GM18858 (cell line): ENCODE results near the gene ULBP1.
"Not testable (repeated sequence)": the region's sequence is repeated elsewhere in the genome, so short reads cannot be mapped to it uniquely, and the experiment has no call there.

Source experiments
- ATAC-seq: cut with Tn5 transposase; IDR thresholded peaks from one replicate; pipeline ENCODE4 v1.9.1; 2021; ENCODE audit not compliant: unreplicated experiment

ULBP1 gene

GRCh38 chr6:149933036-149933435, 30.7 kb upstream of the ULBP1 start:
- no peak for ATAC-seq

DNA sequence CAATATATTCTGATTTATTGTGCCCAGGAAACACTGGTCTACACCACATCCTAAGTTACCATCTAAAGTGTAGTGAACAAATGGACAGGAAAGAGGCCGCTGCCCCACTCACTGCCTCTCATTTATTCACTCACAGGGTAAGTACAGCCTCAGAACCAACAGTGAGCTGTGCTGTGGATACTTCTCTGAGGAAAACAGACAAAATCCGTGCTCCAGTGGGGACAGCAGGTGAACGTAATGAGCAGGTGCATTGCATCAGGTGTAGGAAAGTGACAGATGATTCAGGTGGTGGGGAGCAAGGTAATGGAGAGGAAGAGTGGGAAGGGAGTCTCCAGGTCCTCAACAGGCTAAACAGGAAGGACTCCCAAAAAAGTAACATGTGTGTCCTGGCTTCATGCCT, 30.3 kb upstream of the ULBP1 start:
- no peak for ATAC-seq

DNA sequence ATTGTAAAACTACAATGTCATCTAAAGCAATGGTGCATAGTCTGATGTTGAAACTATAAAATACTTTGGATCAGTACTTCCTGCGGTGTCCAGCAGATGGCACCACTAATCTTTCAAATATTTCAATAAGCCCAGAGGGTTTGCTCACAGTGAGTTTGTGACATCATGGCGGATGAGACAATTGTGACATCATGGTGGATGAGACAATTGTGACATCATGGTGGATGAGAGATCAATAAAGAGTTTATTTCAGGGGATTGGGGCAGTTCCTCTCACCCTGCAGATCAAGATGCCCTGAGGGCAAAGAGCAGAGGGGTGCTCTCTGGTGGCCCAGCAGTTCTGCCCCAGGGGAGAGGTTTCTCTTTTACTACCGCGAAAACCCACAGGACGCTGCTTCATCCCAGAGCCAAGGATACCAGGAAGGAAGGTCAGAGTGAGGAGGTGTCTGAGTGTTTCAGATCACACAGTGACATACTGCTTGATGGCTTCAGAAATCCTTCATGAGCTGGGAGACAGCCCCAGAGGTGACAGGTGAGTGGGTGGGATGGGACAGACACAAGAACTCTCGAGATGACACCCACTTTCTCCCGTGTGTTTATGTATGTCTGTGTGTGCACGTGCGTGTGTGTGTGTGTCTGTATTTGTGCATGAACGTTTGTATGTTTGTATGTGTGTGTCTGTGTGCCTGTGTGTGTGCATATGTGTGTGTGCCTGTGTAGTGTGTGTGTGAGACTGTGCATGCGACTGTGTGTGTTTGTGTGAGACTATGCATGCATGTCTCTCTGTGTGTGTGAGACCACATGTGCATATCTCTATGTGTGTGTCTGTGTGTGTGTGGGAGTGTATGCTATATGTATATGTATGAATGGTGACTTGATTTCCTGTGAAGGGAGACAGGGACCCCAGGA, 29.2 kb upstream of the ULBP1 start:
- no peak for ATAC-seq

DNA sequence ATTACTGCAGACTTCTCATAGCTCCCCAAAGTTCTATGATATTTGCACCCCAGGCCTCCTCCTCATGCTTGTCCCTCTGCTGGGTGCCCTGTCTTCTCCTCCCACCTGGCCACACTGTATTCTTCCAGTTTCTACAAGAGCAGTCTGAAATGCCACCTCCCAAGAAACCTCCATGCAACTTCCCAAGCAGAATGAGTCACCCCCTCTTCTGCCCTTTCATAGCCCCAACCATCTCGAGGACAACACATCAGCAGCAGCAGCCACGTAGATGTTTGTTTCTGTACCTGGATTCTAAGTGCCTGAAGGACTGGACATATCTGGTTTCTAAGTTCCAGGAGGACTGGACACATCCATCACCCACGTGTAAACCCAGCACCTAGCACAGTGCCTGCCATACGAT, 28.5 kb upstream of the ULBP1 start:
- no peak for ATAC-seq

DNA sequence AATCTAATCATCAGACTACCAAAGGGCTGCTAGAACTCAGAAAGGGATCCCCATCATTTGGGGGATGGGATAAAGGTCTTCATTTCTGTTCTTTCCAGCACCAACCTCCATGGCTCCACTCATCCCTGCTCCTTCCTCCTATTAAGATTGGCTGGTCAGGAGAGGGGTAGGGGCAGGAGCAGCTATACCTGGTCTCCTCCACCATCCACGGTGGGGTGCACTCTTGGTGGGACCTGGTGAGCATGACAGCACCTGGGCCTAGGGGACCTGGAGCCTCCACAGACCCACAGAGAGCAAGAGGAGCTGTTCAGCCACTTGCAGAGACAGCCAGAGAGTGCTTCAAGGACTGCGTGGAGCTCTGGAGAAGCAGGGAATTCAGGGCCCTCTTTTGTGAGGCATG, 28.1 kb upstream of the ULBP1 start:
- no peak for ATAC-seq

DNA sequence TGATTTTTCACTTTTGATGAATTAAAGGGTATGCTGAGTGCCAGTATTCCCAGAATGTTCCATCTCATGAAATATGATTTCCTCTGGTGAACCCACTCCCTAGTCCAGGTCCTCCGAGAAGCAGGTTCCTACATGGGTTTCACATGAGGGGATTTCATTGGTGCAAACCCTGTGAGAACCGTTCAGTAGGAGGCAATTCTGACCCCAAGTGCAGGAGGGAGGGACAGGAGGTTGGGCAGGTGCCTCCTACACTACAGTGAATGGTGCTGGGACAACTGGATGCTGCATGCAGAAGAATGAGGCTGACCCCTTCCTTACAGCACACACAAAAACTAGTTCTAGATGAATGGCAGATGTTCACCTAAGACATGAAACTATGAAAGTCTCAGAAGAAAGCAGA, 27.0 kb upstream of the ULBP1 start:
- no peak for ATAC-seq

GRCh38 chr6:149938013-149938570, 25.7 kb upstream of the ULBP1 start:
- ATAC-seq = not testable (repeated sequence)

DNA sequence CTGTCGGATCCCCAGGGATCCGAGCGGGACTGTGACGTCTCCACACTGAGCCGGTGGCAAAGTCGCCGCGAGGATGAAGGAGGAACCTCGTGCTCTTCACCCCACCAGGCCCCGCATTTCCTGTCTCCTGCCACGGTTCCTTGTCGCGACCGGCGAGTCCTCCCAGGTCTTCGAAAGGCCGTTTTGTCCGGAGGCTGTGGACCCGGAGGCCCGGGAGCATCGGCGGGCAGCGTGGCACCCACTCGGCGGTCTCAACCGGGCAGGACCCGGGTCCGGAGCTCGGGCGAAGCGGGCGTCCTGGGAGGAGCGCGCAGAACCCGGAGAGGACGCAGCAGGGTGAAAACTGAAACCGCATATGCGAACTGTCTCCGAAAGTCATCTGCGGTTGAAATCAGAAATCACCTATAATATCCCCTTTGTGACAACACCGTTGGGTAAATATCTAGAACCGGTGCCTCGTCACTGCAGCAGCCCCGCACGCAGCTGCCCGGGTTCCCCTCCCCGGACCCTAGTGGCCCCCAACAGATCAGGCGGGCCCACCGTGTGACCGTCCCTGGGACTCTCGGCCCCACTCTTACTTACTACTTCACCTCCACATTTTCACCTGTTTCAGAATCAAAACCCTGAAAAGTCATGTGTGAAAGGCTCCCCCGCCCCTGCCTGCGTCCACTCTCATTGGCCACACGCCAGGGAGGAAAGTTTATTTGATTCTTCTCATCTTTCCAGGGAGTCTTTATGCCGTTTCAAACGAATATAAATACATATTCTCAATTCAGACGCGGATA, 25.0 kb upstream of the ULBP1 start:
- ATAC-seq = peak; percentile 76

DNA sequence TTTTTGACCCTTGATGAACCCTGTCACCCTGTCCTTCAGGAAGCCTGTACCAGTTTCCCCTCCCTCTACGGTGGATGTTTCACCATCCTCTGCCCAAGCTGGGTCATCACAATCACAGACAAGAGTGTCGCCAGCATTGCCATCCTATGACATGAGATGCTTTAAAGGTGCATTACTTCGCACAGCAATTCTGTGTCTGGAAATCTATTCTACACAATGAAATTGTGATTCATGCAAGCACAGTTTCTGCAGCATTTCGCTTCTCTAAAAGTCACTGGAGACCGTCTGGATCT, 24.4 kb upstream of the ULBP1 start:
- ATAC-seq = no peak

GRCh38 chr6:149939909-149940671, 23.7 kb upstream of the ULBP1 start:
- no peak for ATAC-seq

- ATAC-seq = no peak
These were observed 23.1 kb upstream of the ULBP1 start for GRCh38 chr6:149940672-149940982.

GRCh38 chr6:149941583-149942460, 21.9 kb upstream of the ULBP1 start, which contains the start of gene ULBP2:
Gene ULBP2, plus strand, starts transcription at chr6:149942014. Its CDS starts 59 bp downstream, at chr6:149942073.
- no peak for ATAC-seq

- no peak for ATAC-seq
These were observed 21.3 kb upstream of the ULBP1 start for GRCh38 chr6:149942461-149942829.

GRCh38 chr6:149943321-149943720, 20.4 kb upstream of the ULBP1 start:
- not testable (repeated sequence) for ATAC-seq

- ATAC-seq = not testable (repeated sequence)
These were observed 18.5 kb upstream of the ULBP1 start for GRCh38 chr6:149945276-149945675.

- ATAC-seq = not testable (repeated sequence)
These were observed 17.1 kb upstream of the ULBP1 start for GRCh38 chr6:149946631-149947030.

GRCh38 chr6:149947533-149947932, 16.2 kb upstream of the ULBP1 start:
- not testable (repeated sequence) for ATAC-seq

DNA sequence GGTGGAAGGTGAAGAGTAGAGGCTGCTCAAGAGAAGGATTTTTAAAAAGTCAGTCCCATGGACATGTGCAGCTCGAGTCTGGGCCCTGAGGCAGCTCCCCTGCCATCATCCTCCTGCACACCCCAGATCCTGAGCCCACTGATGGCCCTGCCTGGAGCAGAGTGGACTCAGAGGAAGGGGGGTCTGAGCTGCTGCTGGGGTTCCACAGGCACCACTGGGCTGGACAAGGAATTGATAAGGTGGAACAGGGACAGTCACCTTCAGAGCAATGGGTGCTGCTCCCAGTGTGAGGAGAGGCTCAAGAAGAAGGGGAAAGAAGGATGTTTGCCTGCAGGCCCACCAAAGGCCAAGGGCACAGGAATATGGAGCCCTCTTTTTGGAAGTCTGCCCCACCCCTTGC, 15.7 kb upstream of the ULBP1 start:
- ATAC-seq = no peak

GRCh38 chr6:149948616-149949015, 15.1 kb upstream of the ULBP1 start:
- ATAC-seq = no peak

DNA sequence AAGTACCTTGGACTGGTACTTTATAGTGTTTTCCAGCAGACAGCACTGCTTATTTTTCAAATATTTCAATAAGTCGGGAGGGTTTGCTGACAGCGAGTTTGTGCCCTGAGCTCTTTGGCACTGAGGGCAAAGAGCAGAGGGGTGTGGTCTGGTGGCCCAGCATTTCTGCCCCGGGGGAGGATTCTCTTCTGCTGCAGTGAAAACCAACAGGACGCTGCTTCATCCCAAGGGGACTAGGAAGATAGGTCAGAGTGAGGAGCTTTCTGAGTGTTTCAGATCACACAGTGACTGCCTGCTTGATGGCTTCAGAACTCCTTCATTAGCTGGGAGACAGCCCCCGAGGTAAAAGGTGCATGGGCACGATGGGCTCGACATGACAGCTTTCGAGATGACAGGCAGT, 13.3 kb upstream of the ULBP1 start:
- no peak for ATAC-seq
